ENCODE measurements around the gene ARRDC3. TPM values are rescaled to one million over a fixed set of nuclear protein-coding genes. Genes with fewer than 3 reads are reported as not detected.
A peak's percentile ranks its signal among the peaks of the same experiment; 100 is the strongest.
"Not testable (repeated sequence)": the region's sequence is repeated elsewhere in the genome, so short reads cannot be mapped to it uniquely, and the experiment has no call there.

Gene ARRDC3
- 475 TPM for total RNA-seq

GRCh38 chr5:91383027-91383955, at the start of gene ARRDC3:
Gene ARRDC3 (minus strand): TSS chr5:91383317. CDS start chr5:91383092, 225 bp downstream.
- peak; percentile 97 for DNase-seq

GRCh38 chr5:91430949-91431348, 47.8 kb upstream of the ARRDC3 start:
- DNase-seq: no peak

- DNase-seq: no peak
Observed at GRCh38 chr5:91424638-91425436, 41.7 kb upstream of the ARRDC3 start.

- no peak for DNase-seq
Observed at GRCh38 chr5:91423871-91424270, 40.8 kb upstream of the ARRDC3 start.

- DNase-seq: no peak
Observed at GRCh38 chr5:91420879-91421278, 37.8 kb upstream of the ARRDC3 start.

- peak; percentile 55 for DNase-seq
Observed at GRCh38 chr5:91419571-91420537, 36.7 kb upstream of the ARRDC3 start.

GRCh38 chr5:91419136-91419535, 36.0 kb upstream of the ARRDC3 start:
- no peak for DNase-seq

- DNase-seq: no peak
Observed at GRCh38 chr5:91418158-91418557, 35.0 kb upstream of the ARRDC3 start.

GRCh38 chr5:91417219-91417618, 34.1 kb upstream of the ARRDC3 start:
- DNase-seq: no peak

- DNase-seq: no peak
Observed at GRCh38 chr5:91416491-91416890, 33.4 kb upstream of the ARRDC3 start.

GRCh38 chr5:91409304-91409703, 26.2 kb upstream of the ARRDC3 start:
- no peak for DNase-seq

- no peak for DNase-seq
Observed at GRCh38 chr5:91408710-91409109, 25.6 kb upstream of the ARRDC3 start.

GRCh38 chr5:91407204-91407603, 24.1 kb upstream of the ARRDC3 start:
- no peak for DNase-seq

GRCh38 chr5:91403438-91403837, 20.3 kb upstream of the ARRDC3 start:
- no peak for DNase-seq

GRCh38 chr5:91401175-91401574, 18.1 kb upstream of the ARRDC3 start:
- no peak for DNase-seq

- DNase-seq: no peak
Observed at GRCh38 chr5:91397791-91398190, 14.7 kb upstream of the ARRDC3 start.

GRCh38 chr5:91390268-91390667, 7.2 kb upstream of the ARRDC3 start:
- no peak for DNase-seq

GRCh38 chr5:91389555-91389954, 6.4 kb upstream of the ARRDC3 start:
- not testable (repeated sequence) for DNase-seq

GRCh38 chr5:91388362-91388761, 5.2 kb upstream of the ARRDC3 start:
- DNase-seq: no peak

GRCh38 chr5:91386120-91386519, 3.0 kb upstream of the ARRDC3 start:
- no peak for DNase-seq

- DNase-seq: not testable (repeated sequence)
Observed at GRCh38 chr5:91385596-91385995, 2.5 kb upstream of the ARRDC3 start.
